Suppressor macrophage treated with lipopolysaccharide for 4 hours (primary cell): ENCODE measurements around the gene CDKN2A.
"Not testable (repeated sequence)": the region's sequence is repeated elsewhere in the genome, so short reads cannot be mapped to it uniquely, and the experiment has no call there.

ENCODE experiments used
- DNase-seq: peaks from one replicate; pipeline ENCODE4 v3.0.0-alpha.2; 2020

The CDKN2A gene

GRCh38 chr9:21976334-21976875 lies 17.8 kb downstream of the CDKN2A start:
- DNase-seq, result no peak

GRCh38 chr9:21974722-21975409 lies 19.3 kb downstream of the CDKN2A start:
- peak; percentile 56 for DNase-seq

DNA sequence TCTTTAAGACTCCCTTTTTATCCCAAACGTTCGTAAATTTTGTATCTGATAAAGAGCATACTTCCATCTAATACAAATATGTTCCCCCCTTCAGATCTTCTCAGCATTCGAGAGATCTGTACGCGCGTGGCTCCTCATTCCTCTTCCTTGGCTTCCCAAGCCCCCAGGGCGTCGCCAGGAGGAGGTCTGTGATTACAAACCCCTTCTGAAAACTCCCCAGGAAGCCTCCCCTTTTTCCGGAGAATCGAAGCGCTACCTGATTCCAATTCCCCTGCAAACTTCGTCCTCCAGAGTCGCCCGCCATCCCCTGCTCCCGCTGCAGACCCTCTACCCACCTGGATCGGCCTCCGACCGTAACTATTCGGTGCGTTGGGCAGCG lies 19.9 kb downstream of the CDKN2A start:
- DNase-seq, result no peak

DNA sequence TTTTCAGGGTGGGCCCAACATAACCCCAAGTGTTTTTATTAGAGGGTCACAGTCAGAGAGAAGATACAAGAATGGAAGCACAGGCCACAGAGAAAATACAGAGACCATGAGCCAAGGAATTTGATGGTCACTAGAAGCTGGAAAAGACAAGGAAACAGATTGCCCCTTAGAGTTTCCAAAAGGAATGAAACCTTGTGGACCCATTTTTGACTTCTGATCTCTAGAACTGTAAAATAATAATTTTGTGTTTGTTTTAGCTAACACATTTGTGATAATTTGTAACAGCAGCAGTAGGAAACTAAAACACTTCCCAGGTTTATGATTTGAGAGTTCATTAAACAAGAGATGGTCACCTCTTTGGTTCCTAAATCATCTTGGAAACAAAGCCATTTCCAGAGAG lies 21.8 kb downstream of the CDKN2A start:
- no peak for DNase-seq

DNA sequence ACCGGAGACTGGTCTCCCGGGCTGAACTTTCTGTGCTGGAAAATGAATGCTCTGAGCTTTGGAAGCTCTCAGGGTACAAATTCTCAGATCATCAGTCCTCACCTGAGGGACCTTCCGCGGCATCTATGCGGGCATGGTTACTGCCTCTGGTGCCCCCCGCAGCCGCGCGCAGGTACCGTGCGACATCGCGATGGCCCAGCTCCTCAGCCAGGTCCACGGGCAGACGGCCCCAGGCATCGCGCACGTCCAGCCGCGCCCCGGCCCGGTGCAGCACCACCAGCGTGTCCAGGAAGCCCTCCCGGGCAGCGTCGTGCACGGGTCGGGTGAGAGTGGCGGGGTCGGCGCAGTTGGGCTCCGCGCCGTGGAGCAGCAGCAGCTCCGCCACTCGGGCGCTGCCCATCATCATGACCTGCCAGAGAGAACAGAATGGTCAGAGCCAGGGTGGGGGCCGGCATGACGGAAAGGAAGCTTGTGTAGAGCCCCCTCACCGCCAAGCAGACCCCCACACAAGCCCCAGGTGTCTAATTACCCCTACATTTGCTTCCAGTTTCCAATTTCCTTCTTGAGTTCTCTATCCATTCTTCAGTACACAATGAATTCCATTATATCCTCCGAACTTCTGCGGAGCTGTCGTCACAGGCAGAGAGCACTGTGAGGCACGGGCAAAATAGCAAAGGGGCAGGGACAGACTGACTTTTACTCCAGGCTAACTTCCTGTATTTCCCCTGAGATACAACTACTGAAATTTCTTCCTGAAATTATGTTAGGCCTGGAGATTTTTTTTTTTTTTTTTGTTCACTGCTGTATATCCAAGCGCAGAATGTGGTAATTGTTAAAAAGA lies 23.2 kb downstream of the CDKN2A start:
- DNase-seq, result peak; percentile 50

DNA sequence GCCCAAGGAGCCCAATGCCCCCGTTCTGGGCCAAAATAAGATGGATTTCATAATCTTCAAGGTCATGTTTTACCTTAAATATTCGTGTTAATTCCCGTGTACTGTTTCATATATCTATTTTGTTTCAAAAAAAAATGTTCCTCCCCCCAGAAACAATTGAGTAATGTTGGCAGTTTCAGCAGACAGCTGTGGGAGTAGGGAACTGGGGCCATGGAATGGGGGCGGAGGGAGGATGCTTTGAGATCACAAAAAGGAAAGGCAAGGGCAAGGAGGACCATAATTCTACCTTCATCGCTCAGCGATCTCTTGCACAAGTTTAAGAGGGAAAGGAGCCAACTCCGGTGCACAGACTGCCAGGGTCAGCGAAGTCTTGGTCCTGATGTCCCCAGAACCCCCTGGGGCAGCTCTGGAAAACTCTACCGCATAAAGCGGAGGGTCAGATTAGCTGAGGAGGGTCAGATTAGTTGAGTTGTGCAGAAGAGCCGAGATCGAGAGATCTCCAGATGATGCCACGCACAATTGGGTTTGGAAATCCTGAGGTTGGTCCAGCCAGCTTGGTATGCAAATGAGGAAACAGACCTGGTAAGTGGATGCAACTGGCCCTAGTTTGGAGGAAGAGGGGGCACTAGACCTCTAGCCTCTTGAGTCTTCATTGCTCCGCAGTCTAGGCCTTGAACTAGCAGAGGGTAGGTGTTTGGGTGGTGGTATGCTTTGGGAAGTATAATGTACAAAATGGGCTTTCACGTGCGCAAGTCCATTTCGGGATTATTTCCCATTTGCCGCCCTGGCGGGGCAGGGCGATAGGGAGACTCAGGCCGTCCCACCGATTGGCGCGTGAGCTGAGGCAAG lies 24.0 kb downstream of the CDKN2A start:
- no peak for DNase-seq

GRCh38 chr9:21969011-21969940 lies 24.9 kb downstream of the CDKN2A start:
- no peak for DNase-seq

DNA sequence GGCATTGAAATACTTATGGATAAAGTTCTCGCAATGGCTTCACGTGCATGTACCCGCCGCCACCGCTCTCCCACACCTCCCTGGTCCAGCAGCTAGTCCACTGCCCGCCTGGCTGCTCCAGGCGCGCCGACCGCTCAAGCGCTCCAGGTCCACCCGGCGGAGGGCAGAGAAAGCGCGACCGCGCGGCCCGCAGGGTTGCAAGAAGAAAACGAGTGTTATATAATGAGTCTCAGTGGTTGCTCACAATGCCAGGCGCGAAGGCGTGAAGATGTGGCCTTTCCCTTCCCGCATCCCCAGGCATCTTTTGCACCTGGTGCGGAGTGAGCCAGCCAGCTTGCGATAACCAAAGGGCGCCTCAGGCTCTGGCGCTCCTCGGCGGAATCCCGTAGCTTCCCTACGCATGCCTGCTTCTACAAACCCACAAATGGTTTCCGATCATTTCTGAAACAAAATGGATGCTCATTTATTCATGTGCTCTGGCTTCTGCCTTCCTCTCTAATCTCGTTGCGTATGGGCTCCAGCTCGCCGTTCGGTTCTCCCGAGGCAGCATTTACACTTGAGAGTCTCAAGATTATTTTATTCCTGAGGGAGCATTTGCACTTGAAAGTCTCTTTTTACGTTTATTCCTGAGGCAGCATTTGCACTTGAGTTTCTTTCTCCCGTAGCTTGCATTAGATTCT lies 25.7 kb downstream of the CDKN2A start:
- DNase-seq, result no peak

DNA sequence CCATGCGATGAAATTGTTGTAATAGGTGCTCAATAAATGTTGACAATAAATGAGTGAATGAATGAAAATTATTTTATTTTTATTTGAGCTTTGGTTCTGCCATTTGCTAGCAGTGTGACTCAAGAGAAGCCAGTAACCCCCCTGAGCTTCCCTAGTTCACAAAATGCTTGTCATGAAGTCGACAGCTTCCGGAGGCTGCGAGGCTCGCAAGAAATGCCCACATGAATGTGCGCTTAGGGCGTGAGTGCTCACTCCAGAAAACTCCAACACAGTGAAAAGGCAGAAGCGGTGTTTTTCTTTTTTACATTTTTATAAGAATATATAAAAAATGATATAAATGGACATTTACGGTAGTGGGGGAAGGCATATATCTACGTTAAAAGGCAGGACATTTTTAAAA lies 26.5 kb downstream of the CDKN2A start:
- peak; percentile 57 for DNase-seq

DNA sequence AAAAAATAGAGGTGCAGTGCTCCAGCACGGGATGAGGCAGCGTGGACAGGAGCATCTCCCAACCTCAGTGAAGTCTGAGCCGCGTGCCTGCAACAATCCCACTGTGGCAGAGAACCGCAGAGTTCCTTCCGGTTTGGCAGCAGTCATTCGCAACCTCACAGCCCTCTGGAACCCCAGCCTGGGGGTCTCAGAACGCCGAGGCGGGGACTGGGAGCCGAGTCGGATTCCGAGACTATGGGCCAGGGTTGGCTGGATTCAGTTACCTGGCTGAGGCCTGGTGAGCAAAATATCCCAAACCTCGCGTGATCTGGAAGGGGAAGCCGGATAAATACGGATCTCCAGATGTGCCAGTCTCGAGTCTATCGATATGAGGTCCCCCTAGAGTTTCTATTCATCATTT lies 27.0 kb downstream of the CDKN2A start:
- DNase-seq, result no peak

GRCh38 chr9:21966140-21966851 lies 27.9 kb downstream of the CDKN2A start:
- DNase-seq, result no peak

GRCh38 chr9:21965401-21965951 lies 28.7 kb downstream of the CDKN2A start:
- DNase-seq, result peak; percentile 71

GRCh38 chr9:21964925-21965385 lies 29.2 kb downstream of the CDKN2A start:
- peak; percentile 72 for DNase-seq

DNA sequence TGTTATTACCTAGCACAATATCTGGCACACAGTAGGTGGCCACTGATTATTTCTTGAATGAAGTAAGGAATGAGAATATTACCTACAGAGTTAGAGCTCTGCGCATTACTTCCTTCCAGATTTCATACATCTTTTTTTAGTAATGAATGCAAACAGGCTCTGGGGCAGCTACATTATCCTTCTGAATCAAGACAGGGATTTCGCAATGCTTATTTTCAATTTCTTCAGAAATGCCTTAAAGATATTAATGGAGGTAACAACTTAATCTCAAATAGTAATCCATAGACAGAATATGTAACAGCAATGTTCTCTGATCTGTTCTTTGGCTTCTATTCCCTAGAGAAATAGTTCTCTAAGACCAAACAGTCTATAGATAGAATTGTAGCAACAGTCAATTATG lies 32.6 kb downstream of the CDKN2A start:
- no peak for DNase-seq

DNA sequence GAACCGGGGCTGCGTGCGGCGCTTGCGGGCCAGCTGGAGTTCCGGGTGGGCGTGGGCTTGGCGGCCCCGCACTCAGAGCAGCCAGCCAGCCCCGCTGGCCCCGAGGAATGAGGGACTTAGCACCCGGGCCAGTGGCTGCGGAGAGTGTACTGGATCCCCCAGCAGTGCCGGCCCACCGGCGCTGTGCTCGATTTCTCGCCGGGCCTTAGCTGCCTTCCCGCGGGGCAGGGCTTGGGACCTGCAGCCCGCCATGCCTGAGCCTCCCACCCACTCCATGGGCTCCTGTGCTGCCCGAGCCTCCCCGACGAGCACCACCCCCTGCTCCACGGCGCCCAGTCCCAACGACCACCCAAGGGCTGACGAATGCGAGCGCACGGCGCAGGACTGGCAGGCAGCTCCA lies 34.9 kb downstream of the CDKN2A start:
- DNase-seq, result not testable (repeated sequence)

DNA sequence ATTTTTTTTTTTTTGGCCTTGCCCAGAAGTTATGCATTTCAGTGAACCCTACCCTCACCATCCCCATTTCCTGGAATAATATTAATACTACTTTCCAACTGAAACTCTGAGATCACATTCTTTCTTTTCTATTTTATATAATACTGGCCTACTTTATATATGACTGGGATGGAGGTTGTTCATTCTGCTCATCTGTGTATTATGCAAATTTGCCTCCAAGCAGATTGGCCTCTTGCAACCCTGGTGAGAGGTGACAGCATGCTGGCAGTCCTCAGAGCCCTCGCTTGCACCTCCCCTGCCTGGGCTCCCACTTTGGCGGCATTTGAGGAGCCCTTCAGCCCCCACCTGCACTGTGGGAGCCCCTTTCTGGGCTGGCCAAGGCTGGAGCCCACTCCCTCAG lies 35.4 kb downstream of the CDKN2A start:
- DNase-seq, result no peak

DNA sequence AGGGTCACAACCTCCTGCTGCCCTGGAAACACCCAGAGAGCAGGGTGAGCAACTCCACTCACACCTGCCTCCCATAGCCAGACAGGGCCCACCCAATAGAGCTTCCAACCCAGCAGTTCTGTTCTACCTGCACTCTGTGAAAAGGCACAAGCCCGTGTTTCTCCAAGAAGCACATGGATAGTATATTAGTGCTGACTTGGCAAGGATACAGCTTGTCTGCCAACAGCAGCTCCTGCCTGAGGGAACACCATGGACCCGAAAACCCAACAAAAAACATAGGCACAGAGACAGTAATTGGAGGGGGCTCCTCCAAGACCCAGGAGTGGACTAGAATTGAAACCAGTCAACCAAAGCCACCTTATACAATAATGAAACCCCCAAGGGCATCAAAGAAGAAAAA lies 48.6 kb downstream of the CDKN2A start:
- no peak for DNase-seq

DNA sequence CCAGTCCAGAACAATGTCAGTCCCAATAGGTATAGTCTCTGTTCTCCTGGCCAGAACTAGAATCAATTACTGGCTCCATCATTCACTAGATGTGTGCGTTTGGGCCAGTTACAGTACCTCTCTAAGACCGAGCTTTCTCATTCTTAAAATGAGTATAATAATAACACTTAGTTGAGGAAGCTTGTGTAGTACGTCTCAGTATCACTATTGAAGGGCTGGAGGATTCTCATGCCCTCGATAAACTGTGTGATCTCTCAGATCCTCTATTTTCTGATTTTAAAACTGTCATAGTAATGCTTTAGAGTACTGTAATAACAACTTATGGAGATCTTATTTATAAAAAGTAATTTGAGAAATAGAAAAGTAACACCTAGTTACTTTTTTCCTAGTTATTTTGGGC lies 50.7 kb downstream of the CDKN2A start:
- DNase-seq, result no peak

DNA sequence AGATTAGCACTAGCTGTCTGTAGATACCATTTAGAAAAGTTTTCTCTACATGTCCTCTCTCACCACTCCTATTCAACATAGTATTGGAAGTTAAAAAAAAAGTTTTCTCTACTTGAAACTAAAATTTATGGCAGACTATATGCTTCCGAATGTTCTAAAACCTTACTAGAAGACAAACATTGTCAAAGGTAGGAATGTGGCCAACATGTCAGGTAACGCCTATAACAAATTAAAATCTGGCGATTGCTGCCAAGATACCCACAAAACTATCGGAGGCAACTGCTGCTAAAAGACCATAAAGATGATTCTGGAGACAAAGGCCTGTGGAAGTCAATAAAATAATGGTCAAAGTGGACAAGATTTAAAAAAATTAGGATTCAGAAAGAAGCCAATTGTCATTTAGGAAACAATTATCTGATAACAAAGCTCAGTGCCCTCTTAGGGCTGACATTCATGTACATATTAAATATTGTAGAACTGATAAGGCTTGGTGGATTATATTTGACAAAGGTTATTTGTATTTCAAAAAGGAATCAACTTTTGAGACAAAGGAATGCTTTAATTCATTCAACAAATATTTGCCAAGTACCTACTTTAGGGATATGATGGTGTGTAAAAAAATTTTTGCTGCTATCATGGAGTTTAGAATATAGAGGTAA lies 52.7 kb downstream of the CDKN2A start:
- no peak for DNase-seq

GRCh38 chr9:21936161-21936560 lies 58.0 kb downstream of the CDKN2A start:
- no peak for DNase-seq
